GM19467 (cell line): ENCODE results near the gene FOXO3.

Experiments used
- ATAC-seq: cut with Tn5 transposase; IDR thresholded peaks from one replicate; pipeline ENCODE4 v1.9.1; 2021; ENCODE audit warnings: mild to moderate bottlenecking, moderate library complexity; ENCODE audit not compliant: unreplicated experiment

FOXO3 gene

DNA sequence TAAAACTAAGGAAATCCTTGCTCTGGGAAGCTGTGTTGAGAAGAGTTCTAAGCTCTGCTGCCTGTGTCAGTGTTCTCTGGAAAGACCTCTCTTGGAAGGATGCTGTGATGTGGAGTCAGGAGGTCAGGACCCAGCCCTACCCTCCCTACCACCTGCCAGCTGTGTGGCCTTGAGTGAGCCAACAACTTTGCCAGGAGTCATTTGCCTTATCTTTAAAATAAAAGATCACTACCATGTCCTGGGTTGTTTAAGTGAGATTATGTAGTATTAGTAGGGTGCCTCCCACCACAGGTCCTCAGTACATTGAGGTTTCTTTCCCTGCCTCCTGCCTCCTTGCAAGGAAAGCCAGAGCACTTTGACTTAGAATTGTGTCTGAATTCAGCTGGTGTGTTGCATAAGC is 64.9 kb downstream of the FOXO3 start:
- no peak for ATAC-seq

DNA sequence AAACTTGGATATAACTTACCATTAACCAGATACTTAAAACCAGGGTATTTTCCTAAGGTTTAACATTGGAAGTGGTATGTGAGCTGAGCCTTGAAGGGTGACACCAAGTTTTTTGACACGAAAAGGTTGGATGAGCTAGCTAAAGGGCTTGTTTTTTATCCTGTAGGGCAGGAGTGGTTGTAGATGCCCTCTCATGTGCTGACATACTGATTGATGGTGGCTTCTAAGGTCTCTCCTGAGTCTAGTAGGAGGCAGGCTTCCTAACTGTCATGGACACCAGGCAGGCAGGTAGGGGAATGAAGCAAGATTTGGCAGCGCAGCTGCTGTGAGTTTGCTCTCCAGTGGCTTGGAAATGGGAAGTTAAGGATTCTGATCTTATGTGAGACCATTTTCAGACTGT is 66.1 kb downstream of the FOXO3 start:
- ATAC-seq = no peak

DNA sequence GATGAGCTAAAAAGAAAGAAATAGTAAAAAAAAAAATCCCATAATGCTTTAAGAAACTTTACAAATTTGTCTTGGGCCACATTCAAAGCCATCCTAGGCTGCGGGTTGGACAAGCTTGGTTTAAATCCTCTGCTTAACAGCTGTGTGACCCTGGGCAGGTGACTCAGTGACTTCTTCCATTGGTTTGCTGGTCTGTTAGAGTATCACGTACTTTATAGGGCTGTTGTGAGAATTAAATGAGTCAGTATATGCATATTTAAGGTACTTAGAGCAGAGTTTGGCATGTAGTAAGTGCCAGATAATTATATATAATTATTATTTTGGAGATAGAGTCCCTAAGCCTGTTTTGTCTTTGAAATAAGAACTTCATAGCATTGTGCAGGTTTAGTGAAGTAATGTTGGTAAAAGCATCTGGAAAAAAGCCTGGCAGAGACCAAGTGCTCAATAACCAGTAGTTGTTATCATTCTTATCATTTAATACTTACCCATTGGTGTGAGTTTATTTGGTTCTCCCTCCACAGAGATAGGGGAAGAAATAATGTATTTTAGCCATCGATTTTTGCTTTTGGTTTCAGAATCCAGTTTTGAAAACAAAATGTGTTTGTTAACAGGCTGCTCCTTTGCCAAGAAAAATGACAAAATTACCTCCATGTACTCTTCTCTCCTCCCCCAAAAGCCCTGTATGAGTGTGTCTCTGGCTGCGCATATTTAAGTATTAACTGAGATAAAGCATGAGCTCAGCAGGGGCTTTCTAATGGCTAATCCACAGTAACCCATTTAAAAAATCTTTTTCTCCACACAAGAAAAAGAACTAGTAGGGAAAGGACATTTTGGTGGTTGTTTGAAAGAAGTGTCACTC is 67.2 kb downstream of the FOXO3 start:
- ATAC-seq = no peak

GRCh38 chr6:108630050-108630714 is 69.5 kb downstream of the FOXO3 start:
- ATAC-seq = no peak

GRCh38 chr6:108632441-108632840 is 71.7 kb downstream of the FOXO3 start:
- no peak for ATAC-seq

GRCh38 chr6:108633436-108633835 is 72.7 kb downstream of the FOXO3 start:
- ATAC-seq = no peak

DNA sequence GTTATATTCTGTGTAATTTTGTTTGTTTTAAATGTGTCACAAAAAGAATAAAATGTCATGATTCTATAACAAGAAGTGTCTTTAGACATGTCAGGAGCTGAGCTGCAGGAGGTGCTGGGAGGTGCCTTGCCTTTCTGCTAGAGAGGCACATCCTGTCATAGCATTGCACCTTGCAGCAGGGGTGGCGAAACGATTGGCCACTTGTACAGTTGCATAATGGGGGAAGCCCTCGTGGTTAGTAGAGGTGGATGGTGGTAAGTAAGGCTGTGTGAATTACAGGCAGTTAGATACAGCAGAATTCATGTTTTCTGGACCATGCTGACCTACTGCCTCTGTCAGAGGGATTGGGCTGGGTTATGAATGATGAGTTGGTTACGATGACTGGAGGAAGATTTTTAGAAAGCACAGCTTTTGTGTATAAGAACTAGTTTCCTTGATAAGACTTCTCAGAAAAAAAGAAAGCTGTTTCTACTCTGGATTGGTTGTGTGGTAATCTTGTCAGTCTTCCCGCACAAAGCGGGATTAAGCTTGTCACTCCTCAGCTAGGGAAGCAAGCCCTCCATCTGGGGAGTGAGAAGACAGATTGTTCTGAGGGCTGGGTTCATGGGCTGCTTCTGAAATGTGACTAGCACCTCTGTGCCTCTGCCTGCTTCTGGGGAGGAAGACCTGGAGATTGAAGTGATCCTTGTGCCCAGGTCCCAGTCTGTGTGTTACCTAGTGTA is 74.9 kb downstream of the FOXO3 start:
- ATAC-seq = no peak

GRCh38 chr6:108637963-108638362 is 77.2 kb downstream of the FOXO3 start:
- ATAC-seq = no peak

- no peak for ATAC-seq
These were observed 78.3 kb downstream of the FOXO3 start for GRCh38 chr6:108638993-108639392.

- ATAC-seq = no peak
These were observed 79.4 kb downstream of the FOXO3 start for GRCh38 chr6:108640104-108640503.

DNA sequence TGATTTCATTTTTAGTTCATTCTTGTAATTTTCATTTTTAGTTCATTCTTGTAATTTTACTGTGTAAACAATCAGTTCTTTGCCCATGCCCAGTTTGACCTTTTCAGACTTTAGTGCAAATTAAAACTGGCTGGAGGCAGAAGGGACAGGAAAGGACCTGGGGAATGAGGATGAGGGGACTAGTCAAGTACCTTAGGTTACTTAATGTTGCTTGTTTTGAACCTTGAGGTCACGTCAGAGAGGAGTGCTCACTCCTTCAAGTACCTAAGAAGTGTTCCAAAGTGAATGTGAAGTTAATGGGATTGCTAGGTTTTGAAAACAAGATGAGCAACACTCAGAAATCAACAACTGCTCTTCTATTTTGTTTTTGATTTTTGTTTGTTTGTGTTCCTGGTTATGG is 82.5 kb downstream of the FOXO3 start:
- no peak for ATAC-seq

DNA sequence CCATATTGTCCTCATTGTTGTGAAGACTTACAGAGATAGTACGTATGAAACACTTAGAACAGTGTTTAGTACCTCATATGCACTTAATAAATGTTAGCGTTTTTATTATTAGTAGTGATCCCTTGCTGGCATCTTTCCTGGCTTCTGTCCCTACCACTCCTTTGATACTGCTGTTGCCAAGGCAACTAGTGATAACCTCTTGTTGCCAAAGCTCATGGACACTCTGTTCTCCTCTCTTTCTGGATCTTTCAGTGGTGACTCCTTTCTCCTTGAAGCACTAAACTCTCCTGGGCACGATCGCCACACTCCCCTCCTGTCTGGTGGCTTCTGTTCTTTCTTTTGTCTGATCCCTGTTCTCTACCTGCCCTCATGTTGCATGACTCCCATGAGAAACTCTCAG is 83.5 kb downstream of the FOXO3 start:
- no peak for ATAC-seq

DNA sequence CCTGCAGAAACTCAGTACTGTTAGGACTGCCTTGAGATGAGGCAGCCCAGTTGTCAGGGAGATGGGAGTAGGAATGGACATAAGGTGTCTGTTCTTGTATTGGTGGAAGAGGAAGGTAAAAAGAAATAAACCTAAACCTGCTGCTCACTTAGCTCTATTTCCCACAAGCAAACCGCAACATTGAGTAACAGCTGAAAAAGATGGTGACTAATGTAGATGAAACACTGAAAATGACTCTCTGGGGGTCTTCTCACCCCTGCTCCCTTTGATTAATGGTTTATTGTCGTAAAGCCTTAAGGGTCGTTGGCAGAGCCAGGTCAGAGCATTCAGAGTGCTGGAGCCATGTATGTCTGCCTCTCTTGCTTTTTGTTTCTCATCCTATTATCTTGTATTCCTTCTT is 87.5 kb downstream of the FOXO3 start:
- no peak for ATAC-seq

DNA sequence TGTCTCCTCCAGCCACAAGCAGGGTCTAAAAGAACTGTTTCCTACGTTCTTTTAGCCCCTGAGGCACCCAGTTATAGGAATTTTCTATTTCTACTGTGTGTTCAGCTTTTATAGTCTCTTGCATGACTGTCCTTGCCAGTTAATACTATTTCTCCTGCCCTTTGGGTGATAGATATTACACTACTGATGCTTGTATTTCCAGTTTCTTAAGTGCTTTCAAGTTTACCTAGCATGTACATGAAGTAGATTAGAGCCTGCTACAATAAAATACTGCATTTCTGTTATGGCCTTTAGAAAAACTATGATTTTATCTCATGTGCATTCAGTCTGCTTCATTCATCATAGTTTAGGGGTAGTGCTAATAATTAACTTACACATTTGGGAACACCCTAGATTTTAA is 89.6 kb downstream of the FOXO3 start:
- no peak for ATAC-seq

DNA sequence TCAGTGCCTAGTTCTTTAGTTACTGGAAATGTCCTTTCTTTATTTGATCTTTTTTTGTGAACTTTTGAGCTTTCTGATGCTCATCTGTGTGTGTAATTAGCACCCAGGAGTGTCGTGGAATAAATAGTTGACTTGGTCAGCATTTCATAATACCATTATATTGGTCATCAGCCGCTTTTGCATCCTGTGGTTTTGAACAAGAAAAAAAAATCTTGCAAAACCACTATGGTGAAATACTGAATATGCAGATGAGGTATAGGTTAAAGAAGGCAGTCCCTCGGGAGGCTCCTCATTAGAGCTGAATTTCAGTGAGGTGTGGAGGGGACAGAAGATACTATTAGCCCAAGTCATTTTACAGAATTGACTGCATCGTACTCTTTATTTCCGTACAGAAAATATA is 90.1 kb downstream of the FOXO3 start:
- no peak for ATAC-seq

- no peak for ATAC-seq
These were observed 90.9 kb downstream of the FOXO3 start for GRCh38 chr6:108651340-108652227.

DNA sequence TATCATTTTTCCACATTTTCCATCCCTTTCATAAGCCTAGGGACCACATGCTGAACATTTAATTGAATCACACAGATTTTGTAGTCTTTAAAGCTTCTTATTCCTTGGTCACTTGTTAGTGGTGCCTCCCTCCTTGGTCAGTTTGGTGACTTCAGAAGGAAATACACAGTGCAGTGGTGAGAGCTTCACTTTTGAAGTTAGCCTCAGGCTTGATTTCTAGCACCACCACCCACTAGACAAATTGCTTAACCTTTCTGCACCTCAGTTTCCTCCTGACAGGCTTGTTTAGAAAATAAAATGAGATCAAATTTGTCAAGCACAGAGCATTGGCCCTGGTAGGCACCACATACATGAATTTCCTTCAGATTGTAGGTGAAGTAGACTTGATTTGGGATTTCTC is 91.7 kb downstream of the FOXO3 start:
- no peak for ATAC-seq

DNA sequence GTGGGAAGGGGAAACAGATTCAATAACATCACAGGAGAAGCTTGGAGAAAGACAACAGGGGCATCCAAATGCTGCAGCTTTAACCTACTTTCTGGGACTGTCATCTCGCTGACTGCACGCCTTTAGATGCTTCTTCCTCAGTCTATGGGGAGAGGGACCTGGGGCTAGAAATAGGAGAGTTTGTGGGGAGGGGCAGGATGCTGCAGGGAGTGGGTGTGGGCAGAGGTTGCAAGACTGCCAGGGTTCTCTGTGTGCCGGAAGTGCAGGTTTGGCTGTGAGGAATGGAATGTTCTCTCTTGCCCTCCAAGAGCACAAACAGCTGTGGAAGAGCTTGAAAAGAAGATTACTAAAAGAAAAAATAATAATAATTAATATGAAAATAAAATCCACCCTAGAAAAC is 93.2 kb downstream of the FOXO3 start:
- ATAC-seq = no peak

DNA sequence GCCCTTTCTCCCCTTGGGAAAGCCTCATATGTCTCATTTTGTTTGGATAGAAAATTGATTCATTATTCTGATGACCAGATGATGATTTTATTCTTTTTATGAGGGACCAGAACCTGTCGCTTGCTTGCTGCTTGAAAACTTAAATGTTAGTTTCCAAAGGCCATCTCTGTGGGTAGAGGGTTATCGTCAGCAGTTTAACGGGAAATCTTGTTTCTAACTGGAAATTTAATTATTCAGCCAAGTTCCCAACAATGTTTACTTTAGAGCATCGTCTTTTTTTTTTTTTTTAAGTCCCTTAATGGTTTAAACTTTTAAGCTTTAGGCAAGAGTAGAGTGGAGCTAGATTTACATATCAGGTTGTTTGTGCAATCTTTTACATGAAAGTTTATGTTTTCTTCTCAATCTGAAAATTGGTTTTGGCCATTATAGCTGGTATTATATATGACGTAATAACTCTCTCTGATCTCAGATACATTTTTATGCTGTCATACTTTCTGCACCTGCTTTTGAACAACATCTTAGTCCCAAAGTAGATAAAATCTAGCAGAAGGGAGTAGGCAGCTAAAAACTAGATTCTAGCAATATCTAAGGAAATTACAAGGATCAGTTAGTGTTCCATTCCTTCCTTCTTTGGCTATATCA is 93.9 kb downstream of the FOXO3 start:
- ATAC-seq = no peak
